ENCODE measurements around the gene IL4I1.
"Not testable (repeated sequence)": the region's sequence is repeated elsewhere in the genome, so short reads cannot be mapped to it uniquely, and the experiment has no call there.

Gene IL4I1

DNA sequence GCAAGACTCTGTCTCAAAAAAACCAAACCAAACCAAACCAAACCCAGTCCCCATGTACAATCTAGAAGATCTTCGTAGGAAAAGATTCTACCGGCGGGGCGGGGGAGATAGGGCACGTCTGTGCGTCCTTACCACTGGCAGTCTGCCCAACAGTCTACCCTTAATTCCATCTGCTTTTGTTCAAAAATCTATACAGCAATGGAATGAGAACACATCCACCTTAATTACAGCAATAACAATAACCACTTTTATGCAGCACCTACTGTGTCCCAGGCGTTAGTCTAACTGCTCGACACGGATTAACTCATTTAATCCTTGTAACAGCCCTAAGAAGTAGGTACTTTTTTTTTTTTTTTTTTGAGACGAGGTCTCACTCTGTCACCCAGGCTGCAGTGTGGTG is 29.8 kb upstream of the IL4I1 start:
- Histone ChIP-seq H3K4me3 (ENCODE audit: low read depth, low read length) (no peak overlapping the region), H3K36me3 (peaks cover 62% of the 10 kb centered on the region), H3K27me3 (no peaks in the 10 kb centered on the region), H3K4me1 (peaks cover 14% of the 10 kb centered on the region), H3K9me3 (no peaks in the 10 kb centered on the region)
- TF ChIP-seq, protein P1, sequence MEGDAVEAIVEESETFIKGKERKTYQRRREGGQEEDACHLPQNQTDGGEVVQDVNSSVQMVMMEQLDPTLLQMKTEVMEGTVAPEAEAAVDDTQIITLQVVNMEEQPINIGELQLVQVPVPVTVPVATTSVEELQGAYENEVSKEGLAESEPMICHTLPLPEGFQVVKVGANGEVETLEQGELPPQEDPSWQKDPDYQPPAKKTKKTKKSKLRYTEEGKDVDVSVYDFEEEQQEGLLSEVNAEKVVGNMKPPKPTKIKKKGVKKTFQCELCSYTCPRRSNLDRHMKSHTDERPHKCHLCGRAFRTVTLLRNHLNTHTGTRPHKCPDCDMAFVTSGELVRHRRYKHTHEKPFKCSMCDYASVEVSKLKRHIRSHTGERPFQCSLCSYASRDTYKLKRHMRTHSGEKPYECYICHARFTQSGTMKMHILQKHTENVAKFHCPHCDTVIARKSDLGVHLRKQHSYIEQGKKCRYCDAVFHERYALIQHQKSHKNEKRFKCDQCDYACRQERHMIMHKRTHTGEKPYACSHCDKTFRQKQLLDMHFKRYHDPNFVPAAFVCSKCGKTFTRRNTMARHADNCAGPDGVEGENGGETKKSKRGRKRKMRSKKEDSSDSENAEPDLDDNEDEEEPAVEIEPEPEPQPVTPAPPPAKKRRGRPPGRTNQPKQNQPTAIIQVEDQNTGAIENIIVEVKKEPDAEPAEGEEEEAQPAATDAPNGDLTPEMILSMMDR (IDR thresholded peaks at IDR 0.05; ENCODE audit: low read depth, low read length) = no peak
- DNase-seq = no peak

DNA sequence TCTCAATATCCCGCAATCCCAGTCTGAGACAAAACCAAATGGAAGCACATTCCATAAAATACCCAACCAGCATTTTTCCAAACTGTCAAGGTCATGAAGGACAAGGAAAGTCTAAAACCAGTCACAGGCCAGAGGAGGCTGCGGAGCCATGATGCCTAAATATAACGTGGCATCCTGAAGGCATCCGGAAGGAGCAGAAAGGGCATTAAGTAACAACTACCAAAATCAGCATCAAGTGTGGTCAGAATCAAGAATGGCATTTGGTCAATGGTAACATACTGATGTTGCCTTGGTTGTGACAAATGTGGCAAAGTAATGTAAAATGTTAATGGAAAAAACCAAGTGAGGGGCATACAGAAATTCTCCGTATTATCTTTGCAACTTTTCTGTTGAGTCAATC is 28.8 kb upstream of the IL4I1 start:
- Histone ChIP-seq H3K27me3 (no peaks in the 10 kb centered on the region), H3K36me3 (peaks cover 72% of the 10 kb centered on the region), H3K9me3 (no peaks in the 10 kb centered on the region), H3K4me1 (peaks cover 14% of the 10 kb centered on the region), H3K4me3 (ENCODE audit: low read depth, low read length) (no peak overlapping the region)
- TF ChIP-seq, protein P1 (IDR thresholded peaks at IDR 0.05; ENCODE audit: low read depth, low read length) = no peak
- no peak for DNase-seq

DNA sequence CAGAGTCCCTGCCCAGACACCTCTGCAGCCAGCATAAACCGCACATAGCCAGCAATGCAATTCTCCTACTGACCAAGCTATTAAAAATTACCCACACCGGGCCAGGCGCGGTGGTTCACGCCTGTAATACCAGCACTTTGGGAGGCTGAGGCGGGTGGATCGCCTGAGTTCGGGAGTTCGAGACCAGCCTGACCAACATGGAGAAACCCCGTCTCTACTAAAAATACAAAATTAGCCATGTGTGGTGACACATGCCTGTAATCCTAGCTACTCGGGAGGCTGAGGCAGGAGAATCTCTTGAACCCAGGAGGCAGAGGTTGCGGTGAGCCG is 28.2 kb upstream of the IL4I1 start:
- peak overlapping the region; percentile 13; the same call in 1 of the 2 replicates for H3K4me3 ChIP-seq (ENCODE audit: low read depth, low read length)
- DNase-seq, H3K27me3 ChIP-seq, H3K9me3 ChIP-seq: not testable (repeated sequence)
- peaks cover 14% of the 10 kb centered on the region for H3K4me1 ChIP-seq
- H3K36me3 ChIP-seq = peaks cover 77% of the 10 kb centered on the region

DNA sequence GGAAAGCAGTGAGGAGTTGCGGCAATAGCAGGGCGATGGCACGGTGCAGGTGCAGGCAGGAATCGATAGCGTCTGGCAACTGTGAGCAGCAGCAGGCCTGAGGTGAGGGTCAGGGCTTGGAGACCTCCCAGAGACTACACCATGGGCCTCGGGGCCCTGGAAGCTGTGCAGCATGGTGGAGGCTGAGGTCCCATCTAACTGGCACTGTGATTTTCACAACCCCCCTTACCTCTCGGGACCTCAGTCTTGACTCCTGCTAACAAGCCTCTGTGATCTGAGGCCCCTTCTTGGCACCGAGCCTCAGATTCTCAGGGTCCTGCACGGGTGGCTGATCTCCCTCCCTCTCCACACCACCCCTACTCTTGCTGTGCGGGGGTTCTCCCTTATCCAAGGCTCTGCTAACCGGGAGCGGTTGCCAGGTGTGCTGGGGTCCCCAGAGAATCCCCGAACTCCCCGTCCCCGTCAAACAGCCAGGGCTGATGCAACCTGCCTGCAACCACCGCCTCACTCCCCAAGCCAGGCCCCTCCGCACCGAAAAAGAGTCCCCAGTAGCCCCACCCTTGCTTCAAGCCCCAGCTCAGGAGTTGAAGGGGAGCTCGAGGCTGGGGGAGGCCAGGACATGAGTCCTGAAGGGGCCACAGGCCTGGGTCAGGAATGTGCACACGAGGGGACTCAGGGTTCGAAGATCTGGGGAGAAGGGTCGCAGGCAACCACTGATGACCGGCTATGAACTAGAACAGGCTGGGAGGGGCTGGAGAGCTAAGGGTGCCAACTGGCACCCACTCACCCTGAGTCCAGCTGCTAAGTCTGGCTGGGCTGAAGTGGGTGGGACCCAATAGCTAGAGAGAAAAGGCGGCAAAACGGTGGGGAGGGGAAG is 27.6 kb upstream of the IL4I1 start:
- H3K36me3 ChIP-seq = peaks cover 82% of the 10 kb centered on the region
- TF ChIP-seq, protein P1 (IDR thresholded peaks at IDR 0.05; ENCODE audit: low read depth, low read length) = no peak
- peaks cover 14% of the 10 kb centered on the region for H3K4me1 ChIP-seq
- H3K27me3 ChIP-seq = no peaks in the 10 kb centered on the region
- peak; percentile 40 for DNase-seq
- H3K4me3 ChIP-seq (ENCODE audit: low read depth, low read length) = peak overlapping the region; percentile 13
- H3K9me3 ChIP-seq = no peaks in the 10 kb centered on the region

DNA sequence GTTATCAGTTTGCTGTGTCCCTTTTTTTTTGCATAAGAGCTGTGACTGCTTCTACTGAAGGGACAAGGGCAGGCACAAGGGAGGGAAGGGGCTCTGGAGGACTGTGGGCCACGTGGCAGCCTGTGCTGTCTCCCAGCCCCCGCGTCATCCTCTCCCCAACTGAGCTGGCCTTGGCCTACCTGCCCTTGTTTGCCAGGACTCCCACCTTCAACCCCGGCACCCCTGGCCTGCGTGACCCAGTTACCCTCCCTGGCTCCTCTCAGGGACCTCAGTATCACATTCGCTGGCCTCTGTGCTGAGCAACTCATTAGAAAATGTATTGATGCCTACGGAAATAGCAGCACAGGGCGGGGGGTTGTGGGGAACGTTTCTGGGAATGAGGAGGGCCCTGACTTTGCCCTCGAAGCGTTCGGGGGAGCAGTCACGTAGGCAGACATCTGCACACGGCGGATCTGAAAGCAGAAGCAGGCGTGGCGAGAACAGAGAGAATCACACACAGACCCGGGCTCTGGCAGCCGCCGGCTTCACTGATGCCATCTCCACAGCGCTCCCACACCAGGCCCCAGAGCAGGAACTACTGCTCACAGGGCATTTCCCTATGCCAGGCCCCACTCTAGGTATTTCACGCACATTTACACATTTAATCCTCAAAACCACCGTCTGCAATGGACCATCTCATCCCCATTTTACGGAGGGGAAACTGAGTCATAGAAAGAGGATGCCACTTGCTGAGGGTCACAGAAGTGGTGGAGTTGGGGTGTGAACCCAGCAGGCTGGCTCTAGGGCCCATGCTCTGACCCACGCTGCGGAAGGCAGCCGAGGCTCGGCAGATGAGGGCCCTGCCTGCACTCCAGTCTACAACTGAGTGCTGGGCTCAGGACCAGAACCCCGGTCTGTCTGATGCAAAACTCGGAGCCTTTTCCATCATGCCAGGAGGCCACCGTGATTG is 26.6 kb upstream of the IL4I1 start:
- peaks cover 14% of the 10 kb centered on the region for H3K4me1 ChIP-seq
- H3K4me3 ChIP-seq (ENCODE audit: low read depth, low read length) = peak overlapping the region; percentile 13

More for the DNA sequence above, 26.6 kb upstream of the IL4I1 start:
- Histone ChIP-seq H3K27me3 (no peaks in the 10 kb centered on the region), H3K9me3 (no peaks in the 10 kb centered on the region), H3K36me3 (peaks cover 88% of the 10 kb centered on the region)
- TF ChIP-seq, protein P1 (IDR thresholded peaks at IDR 0.05; ENCODE audit: low read depth, low read length) = no peak
- DNase-seq = no peak

Measured in BE2C (cell line).